Pulmonary artery endothelial cell (primary cell): ENCODE results near the gene HP. TPM values are rescaled to one million over a fixed set of nuclear protein-coding genes. Genes with fewer than 3 reads are reported as not detected.
A peak's percentile ranks its signal among the peaks of the same experiment; 100 is the strongest.
"Not testable (repeated sequence)": the region's sequence is repeated elsewhere in the genome, so short reads cannot be mapped to it uniquely, and the experiment has no call there.

Experiments used
- DNase-seq: peaks from one replicate; pipeline ENCODE4 v3.0.0-alpha.2; 2011; ENCODE audit warnings: low read depth, low spot score
- total RNA-seq: library from RNA; depleted of rRNA; stranded (reverse); fragments of >200 nt; gene quantifications from 2 replicates; pipeline ENCODE4 v1.2.3, GENCODE V29; 2014

HP gene
- total RNA-seq, 1 donor from 2014 or later = not detected

DNA sequence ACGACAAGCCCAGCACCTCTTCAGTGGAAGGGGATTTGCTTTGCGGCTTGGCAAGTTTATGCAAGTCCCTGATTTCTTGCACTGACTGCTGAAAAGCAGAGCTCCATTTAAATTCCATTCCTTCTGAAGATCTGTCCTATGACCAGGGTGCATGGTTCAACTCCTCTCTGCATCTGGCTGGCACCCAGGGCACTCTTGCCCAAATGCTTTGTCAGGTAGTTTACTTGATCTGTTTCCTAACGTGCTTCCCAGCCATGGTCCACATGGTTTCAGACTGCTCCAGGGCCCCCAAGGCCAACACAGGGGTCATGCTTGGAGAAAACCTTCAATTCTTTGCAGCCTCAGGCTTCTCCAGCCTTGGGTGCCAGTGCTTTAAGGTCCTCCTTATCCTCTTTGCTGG, 11.2 kb upstream of the HP start:
- DNase-seq = no peak

DNA sequence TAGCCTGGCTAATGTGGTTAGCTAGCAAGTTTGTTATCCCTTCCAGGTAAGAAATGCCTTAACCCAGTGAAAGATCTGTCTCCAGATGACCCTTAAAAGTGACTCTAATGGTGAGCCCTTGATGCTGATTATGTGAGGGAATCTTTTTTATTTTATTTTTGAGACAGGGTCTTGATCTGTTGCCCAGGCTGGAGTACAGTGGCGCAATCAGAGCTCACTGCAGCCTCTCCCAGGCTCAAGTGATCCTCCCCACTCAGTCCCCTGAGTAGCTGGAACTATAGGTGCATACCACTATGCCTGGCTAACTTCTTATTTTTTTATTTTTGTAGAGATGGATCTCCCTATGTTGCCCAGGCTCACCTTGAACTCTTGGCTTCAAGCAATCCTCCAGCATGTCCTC, 10.8 kb upstream of the HP start:
- DNase-seq = no peak

DNA sequence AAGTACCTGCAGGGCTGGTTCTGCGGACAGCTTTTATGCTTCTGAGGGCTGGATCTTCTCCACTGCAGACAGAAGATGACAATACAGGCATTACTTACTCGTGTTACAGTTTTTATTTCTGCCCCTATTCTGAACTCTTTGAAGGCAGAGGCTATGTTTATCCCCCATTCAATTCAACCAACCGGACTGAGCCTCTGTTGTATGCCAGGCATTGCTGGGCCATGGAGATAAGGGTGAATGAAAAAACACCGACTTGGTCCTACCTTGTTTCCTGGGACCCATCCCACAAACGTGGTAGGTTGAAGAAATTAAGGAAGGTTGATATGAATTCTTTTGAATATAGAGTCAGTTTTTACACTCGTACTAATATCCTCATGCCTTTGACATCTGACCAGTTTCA, 10.0 kb upstream of the HP start:
- DNase-seq = no peak

DNA sequence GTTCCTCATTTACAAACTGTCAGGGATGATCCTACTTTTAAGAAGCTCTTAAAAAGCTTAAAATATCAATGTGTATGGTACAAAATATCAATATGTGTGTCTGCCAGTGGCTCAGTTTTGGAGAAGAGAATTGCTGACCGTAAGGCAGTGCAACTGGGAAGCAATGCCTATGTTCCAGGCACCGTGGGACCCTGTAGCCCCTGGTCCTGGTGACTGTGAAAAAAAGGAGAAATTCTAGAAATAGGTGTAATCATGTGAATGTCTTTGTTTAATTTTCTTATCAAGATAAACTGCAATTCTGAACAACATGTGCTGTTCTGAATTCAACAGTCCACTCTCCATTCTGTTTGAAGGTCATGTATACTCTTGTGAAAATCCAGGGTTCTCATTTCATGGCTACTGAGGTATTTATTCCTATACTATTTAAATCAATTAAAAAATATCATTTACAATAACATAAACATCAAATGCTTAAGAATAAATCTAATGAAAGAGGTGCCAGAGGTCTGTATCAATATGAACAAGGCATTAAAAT, 9.4 kb upstream of the HP start:
- no peak for DNase-seq

DNA sequence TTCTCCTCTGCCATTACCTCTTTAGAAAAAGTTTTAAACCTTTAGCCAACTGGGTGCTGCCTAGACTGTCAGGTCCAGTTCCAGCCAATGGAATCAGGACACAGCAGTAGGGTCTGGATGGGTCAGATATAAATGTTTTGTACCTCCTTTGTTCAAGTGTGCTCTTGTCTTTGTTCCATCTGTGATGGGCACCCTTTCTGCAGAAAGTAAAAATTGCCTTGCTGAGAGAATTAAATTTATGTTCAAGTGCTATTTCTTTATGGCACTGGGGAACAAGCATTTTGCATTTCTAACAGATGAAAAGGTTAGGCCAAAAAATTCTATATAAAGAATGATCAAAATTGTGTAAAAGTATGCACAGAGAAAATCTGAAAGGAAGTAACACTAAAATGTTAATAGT, 5.2 kb upstream of the HP start:
- DNase-seq = no peak

DNA sequence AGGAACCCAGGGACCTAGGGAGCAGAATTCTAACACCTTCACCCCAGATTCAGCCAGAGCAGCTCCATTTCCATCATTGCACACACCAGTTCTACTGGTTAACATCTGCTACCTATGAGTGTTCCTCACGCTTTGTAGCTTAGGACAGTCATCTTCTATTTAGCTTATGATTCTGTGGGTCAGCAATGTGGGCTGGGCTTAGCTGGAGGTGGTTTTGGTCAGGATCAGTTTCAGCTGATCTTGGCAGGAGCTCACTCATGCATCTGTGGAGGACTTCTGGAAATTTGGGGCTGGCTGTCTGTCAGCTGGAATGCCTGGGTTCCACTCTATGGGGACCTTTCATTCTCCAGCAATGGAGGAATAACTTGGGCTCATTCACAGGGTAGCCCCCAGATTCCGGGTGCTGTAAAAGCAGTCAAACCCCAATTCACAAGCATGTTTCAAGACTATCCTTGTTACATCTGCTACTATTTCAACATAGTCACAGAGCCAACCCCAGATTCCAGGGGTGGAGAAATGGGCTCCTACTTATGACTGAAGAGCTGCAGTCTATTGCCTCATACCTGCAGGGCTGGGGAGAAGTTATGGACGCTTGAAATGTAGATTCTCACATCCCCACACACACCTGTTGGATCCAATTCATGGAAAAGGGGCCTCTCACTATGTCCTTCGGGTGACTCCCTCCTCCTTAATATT, 3.4 kb upstream of the HP start:
- no peak for DNase-seq

DNA sequence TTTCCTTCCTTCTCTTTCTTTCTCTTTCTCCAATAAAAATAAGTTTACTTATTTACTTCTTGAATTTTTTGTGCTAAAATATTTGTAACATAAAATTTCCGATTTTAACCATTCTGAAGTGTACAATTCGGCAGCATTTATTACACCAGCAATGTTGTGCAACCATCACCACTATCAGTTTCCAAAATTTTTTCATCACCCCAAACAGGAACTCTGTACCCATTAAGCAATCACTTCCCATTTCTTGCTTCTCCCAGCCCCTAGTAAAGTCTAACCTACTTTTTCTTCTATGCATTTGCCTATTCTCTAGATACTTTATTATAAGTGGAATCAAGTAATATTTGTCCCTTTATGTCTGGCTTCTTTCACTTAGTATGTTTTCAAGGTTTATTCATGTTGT, 2.5 kb upstream of the HP start:
- DNase-seq = no peak

DNA sequence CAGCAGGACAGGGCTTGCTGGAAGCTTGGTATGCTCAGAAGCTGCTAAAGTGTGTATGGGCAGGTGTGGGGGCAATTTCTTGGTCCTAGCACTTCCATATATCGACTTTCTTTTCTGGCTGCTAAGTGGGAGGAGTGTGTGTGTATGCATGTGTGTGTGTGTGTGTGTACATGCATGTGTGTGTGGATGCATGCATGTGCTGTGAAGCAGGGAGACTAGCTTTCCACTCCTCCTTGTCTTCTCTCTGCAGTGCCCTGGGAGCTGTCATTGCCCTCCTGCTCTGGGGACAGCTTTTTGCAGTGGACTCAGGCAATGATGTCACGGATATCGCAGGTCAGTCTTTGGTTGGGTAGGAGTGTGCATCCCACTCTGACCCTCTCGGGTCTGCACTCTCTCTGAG, 1.6 kb downstream of the HP start:
- no peak for DNase-seq

DNA sequence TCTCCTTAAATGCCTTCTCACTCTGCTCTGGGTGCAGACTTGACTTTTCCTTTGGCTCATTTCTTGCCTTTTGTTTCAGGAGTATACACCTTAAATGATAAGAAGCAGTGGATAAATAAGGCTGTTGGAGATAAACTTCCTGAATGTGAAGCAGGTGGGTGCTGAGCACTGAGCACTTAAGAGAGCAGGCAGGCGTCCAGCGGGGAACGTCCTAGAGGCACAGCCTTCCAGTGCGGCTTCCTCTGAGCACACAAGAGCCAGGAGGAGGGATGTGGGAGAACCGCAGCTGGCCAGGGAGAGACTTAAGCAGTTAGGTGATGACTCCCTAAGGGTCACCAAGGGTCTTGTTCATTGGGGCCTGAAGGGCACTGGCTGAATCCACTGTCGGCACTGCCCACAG, 3.0 kb downstream of the HP start:
- not testable (repeated sequence) for DNase-seq

DNA sequence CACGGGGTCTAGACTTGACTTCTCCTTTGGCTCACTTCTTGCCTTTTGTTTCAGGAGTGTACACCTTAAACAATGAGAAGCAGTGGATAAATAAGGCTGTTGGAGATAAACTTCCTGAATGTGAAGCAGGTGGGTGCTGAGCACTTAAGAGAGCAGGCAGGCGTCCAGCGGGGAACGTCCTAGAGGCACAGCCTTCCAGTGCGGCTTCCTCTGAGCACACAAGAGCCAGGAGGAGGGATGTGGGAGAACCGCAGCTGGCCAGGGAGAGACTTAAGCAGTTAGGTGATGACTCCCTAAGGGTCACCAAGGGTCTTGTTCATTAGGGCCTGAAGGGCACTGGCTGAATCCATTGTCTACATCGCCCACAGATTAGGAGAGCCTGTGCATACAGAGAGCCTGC, 4.8 kb downstream of the HP start:
- not testable (repeated sequence) for DNase-seq

DNA sequence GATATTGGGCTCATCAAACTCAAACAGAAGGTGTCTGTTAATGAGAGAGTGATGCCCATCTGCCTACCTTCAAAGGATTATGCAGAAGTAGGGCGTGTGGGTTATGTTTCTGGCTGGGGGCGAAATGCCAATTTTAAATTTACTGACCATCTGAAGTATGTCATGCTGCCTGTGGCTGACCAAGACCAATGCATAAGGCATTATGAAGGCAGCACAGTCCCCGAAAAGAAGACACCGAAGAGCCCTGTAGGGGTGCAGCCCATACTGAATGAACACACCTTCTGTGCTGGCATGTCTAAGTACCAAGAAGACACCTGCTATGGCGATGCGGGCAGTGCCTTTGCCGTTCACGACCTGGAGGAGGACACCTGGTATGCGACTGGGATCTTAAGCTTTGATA, 6.1 kb downstream of the HP start:
- no peak for DNase-seq

DNA sequence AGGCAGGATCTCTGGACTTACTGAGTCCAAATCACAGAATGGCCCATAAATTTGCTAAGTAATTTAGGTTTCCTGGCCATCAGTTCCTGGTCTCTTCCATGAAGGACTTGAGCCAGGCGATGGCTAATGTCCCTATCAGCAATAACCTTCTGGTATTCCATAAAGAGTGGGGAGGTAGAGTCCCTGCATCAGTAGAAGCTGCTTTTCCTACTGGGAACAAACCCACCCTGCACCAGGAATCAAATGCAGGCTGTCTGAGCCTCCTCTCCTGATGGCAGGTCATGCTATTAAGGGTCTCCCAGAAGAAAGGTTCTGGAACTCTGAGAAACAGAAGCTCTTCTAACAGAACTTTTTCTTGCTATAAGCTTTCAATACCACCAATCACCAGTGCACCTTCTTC, 7.3 kb downstream of the HP start:
- DNase-seq = no peak

DNA sequence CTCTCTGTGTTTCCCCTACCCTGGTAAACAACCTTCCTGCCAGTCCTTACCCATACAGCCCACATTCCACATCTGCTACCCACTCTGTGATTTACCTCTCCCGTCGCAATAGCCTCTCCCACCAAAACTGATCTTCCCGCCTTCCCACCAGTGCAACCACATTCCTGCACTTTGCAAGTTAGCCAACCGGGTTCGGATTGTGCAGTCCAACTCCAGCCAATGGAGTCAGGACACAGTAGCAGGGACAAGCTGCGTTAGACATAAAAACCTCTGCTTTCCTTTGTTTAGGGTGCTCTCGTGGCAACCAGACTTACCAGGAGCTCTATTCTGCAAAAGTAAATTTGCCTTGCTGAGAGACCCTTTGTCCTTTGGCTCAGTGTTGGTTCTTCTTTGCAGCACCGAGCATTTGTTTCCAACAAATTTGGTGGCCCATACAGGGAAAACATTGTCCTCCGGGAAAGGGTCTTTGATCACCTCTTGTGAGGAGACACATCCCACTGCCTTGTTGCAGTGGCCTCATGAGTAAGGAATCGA, 10.1 kb downstream of the HP start:
- DNase-seq = no peak

DNA sequence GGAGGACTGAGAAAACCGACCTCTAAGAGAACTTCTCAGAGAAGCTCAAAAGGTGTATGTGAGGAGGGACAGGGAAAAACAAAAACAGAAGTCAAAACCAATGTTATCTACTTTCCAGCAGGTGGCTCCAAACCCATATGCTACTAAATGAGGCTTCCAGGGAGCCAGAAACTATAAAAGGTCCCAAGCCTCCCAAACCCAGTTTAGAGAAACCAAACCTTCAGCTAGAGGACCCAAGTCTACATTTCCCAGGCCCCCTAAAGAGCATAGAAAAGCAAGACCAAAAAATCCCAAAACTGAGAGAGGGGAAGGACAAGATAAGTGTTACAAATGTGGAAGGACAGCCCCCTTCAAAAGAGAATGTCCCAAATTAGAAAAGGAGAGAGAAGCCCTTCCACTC, 12.4 kb downstream of the HP start:
- DNase-seq = no peak

DNA sequence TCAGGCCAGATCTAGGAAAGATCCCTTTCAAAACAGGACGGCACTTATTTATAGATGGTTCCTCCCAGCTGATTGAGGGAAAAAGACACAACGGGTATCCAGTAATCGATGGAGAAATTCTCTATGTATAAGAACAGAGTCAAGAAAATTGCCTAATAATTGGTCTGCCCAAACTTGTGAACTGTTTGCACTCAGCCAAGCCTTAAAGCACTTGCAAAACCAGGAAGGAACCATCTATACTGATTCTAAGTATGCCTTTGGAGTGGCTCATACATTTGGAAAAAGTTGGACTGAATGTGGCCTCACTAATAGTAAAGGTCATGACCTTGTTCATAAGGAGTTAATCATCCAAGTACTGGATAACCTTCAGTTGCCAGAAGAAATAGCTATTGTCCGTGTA, 14.6 kb downstream of the HP start:
- DNase-seq = no peak

DNA sequence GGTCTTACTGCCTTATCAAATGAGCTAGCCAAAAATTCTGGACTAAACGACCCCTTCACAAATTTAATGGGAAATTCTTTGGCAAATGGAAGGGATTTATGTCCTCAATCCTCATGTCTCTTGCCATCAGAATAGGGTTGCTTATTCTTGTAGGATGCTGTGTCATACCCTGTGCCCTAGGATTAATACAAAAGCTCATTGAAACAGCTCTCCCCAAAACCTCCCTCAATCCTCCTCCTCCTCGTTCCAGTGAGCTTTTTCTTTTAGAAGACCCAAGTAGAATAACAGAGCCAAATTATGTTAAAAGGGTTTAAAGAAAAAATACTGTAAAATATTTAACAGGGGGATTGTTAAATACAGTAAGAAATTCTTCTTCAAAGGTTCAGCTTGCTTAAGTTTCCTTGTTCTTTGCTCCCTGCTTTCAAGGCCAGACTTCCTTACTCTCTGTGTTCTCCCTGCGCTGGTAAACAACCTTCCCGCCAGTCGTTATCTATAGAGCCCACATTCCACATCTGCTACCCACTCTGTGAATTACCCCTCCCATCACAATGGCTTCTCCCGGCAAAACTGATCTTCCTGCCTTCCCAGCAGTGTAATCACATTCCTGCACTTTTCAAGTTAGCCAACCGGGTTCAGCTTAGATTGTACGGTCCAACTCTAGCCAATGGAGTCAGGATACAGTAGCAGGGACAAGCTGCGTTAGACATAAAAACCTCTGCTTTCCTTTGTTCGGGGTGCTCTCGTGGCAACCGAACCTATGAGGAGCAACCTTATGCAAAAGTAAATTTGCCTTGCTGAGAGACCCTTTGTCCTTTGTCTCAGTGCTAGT, 18.4 kb downstream of the HP start:
- peak; percentile 19 for DNase-seq

DNA sequence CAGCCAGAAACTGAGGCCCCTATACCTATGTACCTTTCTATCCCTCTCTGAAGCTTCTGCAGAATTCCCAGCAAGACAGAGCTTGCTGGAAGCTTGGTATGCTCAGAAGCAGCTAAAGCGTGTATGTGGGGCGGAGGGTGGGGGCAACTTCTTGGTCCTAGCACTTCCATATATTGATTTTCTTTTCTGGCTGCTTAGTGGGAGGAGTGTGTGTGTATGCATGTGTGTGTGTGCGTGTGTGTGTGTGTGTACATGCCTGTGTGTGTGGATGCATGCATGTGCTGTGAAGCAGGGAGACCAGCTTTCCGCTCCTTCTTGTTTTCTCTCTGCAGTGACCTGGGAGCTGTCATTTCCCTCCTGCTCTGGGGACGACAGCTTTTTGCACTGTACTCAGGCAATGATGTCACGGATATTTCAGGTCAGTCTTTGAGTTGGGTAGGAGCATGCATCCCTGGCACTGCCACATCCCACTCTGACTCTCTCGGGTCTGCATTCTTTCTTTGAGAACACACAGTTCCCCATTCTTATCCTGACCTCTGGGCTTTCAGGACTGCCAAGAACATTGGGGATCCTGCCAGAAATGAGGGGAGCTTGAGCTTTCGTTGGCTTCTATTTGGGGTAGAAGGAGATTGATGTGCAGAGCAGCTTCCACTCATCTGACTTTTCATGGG, 19.4 kb downstream of the HP start:
- no peak for DNase-seq

DNA sequence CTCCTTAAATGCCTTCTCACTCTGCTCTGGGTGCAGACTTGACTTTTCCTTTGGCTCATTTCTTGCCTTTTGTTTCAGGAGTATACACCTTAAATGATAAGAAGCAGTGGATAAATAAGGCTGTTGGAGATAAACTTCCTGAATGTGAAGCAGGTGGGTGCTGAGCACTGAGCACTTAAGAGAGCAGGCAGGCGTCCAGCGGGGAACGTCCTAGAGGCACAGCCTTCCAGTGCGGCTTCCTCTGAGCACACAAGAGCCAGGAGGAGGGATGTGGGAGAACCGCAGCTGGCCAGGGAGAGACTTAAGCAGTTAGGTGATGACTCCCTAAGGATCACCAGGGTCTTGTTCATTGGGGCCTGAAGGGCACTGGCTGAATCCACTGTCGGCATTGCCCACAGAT, 20.8 kb downstream of the HP start:
- not testable (repeated sequence) for DNase-seq

DNA sequence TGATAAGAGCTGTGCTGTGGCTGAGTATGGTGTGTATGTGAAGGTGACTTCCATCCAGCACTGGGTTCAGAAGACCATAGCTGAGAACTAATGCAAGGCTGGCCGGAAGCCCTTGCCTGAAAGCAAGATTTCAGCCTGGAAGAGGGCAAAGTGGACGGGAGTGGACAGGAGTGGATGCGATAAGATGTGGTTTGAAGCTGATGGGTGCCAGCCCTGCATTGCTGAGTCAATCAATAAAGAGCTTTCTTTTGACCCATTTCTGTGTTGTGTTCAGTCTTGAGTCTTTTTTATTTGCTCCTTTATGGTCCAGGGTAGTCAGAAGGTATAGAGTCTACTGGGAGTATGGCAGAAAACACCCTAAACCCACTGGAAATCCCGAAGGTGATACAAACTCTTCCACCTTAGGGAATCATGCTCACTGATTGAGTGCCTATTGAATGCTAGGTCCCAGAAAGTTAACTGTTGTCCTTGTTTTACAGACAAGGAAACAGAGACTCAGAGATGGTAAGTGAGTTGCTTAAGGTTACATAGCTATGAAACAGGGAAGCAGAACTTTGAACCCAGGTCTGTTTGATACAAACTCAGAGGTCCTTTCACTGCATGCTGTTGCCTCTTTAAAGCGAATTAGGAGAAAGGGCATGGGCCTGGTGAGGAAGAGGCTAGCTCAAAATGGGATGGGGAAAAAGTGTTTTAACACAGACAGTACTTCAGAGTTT, 22.8 kb downstream of the HP start:
- not testable (repeated sequence) for DNase-seq

DNA sequence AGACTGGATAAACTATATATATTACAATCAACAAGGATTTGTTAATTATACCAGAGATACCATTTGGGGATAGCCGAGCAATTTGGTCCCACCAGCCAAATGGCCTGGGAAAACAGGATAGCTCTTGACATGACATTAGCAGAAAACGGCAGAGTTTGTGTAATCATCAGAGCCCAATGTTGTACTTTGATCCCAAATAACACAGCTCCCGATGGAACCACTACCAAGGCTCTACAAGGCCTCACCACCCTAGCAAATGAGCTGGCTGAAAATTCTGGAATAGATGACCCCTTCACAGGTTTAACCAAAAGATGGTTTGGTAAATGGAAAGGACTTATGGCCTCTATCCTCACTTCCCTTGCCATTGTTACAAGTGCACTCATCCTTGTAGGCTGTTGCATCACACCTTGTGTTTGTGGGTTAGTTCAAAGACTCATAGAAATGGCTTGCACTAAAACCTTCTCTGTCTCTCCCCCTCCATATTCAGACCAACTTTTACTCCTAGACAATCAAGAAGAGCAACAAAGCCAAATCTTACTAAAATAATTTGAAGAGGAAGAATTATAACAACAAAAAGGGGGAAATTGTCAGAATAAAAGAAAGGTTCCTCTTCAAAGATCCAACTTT, 29.6 kb downstream of the HP start:
- no peak for DNase-seq

DNA sequence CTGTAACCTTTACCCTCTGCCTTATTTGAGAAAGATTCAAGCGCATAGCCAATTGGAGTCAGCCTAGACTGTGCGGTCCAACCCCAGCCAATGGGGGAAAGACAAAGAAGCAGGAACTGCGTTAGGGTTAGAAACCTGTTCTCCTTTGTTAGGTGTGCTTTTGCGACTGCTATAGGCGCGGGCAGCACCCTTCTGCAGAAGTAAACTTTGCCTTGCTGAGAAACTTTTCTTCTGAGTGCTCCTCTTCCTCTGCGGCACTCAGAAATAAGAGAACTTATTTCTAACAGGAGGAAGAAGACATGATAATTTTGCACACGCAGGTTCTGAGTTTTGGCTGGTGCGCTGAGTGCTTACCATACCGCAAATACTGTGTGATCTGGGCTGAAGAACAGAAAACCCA, 30.1 kb downstream of the HP start:
- no peak for DNase-seq
